Measurements from ENCODE around the gene LYL1.

GRCh38 chr19:13146763-13147563 lies 44.3 kb upstream of the LYL1 start:
- TF ChIP-seq, protein P1, sequence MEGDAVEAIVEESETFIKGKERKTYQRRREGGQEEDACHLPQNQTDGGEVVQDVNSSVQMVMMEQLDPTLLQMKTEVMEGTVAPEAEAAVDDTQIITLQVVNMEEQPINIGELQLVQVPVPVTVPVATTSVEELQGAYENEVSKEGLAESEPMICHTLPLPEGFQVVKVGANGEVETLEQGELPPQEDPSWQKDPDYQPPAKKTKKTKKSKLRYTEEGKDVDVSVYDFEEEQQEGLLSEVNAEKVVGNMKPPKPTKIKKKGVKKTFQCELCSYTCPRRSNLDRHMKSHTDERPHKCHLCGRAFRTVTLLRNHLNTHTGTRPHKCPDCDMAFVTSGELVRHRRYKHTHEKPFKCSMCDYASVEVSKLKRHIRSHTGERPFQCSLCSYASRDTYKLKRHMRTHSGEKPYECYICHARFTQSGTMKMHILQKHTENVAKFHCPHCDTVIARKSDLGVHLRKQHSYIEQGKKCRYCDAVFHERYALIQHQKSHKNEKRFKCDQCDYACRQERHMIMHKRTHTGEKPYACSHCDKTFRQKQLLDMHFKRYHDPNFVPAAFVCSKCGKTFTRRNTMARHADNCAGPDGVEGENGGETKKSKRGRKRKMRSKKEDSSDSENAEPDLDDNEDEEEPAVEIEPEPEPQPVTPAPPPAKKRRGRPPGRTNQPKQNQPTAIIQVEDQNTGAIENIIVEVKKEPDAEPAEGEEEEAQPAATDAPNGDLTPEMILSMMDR (IDR thresholded peaks at IDR 0.05; ENCODE audit: low read depth, low read length), result no peak
- TF ChIP-seq POLR2A (IDR thresholded peaks at IDR 0.05; ENCODE audit: extremely low read depth, insufficient read length) (no peak), MYC (IDR thresholded peaks at IDR 0.05; ENCODE audit: low read depth, low read length) (no peak)
- TF ChIP-seq, protein P2, sequence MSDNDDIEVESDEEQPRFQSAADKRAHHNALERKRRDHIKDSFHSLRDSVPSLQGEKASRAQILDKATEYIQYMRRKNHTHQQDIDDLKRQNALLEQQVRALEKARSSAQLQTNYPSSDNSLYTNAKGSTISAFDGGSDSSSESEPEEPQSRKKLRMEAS (IDR thresholded peaks at IDR 0.05; ENCODE audit: low read depth, low read length), result no peak

All from NB4 (cell line).